H1 (cell line): ENCODE results near the gene NDUFB11. TPM values are rescaled to one million over a fixed set of nuclear protein-coding genes. Genes with fewer than 3 reads are reported as not detected.

Experiments used
- HDAC6 ChIP-seq: IDR thresholded peaks from one replicate; pipeline ENCODE4 v1.7.1; 2012; ENCODE audit warnings: low read depth, mild to moderate bottlenecking, inconsistent platforms, low read length, moderate library complexity
- KDM4A ChIP-seq: IDR thresholded peaks from one replicate; pipeline ENCODE4 v1.7.1; 2012; ENCODE audit warnings: low read depth, mild to moderate bottlenecking, moderate library complexity, low read length, inconsistent platforms; ENCODE audit not compliant: severe bottlenecking
- polyA plus RNA-seq, 7 experiments: library from polyadenylated mRNA; depleted of rRNA in 3 of 7; stranded (reverse) in 5 of 7; unstranded in 2 of 7; fragments of >200 nt in 5 of 7; fragments of 200-250 nt in 2 of 7; gene quantifications; 1 replicate in 5 of 7; 2 replicates in 1 of 7; 4 replicates in 1 of 7; pipeline versions ENCODE4 v1.2.1 to v1.2.3, GENCODE V29; 2011 to 2013; ENCODE audit warnings: missing spikeins in 2 of 7, mixed read lengths in 2 of 7
- total RNA-seq: library from RNA; stranded (reverse); fragmentation: NEBNext Ultra II Directional; extraction: Animal tissue kit (Norgen Biotek cat#: 25700); gene quantifications from 2 replicates; pipeline ENCODE4 v1.2.1, GENCODE V29; 2021

NDUFB11 gene
- total and polyA plus RNA-seq, 2 of the 8 experiments (the other 6 are each of a cell fraction or from before 2014, with no cell fraction given), result 120 to 131 TPM

- TF ChIP-seq KDM4A (no peak), HDAC6 (no peak)
Measured at GRCh38 chrX:47193475-47194193, 49.1 kb upstream of the NDUFB11 start, which contains the start of gene UBA1 (continued).
